ENCODE data around the gene ATAD3A.
"Not testable (repeated sequence)": the region's sequence is repeated elsewhere in the genome, so short reads cannot be mapped to it uniquely, and the experiment has no call there.

The ATAD3A gene

DNA sequence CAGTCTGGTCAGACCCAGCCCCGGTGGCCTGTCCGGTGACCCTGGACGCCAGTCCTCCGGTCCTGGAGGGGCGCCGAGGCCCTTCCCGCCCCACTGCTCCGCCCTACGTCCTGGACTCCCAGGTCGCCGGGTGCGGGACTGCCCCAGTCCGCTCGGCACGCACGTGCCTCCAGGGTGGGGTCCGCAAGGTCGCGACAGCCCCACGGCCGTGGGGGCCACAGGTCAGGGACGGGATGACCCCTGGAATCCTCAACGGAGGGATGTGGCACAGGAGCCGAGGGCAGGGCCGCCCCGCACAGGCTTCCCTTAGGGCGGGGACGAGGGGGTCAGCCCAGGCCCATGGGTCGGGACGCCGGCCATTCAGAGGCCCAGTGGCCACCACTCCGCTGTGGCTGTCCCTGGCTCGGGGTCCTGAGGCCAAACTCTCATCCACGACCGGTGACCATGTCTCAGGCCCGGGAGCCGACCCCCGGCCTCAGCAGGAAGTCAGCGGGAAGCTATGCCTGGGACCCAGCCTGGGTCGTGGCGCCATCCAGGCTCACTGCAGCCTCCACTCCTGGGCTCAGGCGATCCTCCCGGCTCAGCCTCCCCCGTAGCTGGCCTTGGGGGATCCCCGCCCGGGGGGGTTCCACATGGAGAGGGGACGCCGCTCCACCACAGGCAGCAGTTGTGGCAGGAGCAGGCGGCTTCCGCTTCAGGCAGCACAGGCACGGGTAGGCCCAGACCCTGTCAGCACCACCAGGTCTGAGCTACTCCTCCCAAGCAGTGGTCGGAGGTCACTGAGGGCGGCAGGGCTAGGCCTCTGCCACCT is 29.1 kb downstream of the ATAD3A start:
- DNase-seq = no peak

DNA sequence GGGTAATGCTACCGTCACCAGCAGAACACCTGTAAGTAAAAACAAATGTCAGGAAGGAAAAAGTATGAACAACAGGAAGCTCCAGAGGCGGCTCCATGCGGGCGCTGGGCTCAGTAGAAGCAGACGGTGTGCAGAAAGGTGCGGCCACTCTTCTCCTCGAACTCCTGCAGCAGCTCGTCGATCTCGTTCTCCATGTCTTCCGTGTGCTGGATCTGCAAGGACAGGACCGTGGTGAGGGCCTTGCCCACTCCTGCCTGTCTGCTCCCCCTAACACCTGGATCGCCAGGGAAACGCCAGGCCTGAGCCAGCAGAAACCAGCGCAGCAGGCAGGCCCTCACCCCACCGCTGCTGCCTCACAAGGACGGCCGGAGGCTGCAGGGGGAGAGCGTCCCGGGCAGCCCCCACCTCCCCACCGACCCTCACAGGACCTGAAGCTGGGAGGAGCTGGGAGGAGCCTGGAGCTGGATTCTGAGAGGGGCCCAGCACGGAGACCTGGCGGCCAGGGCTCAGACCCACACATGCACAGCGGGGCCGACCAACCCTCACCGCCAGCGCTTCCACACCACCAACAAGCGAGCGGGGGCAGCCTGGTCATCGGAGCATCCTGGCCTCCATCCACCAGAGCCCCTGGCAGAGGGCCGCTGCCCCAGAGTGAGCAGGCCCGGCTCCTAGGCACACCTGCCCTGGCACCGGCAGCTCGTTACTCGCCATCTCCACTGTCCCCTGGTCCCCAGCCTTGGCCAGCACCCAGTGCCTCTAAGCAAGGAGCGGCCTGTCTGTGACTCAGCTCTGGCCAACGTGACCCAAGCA is 30.2 kb downstream of the ATAD3A start:
- DNase-seq = no peak

DNA sequence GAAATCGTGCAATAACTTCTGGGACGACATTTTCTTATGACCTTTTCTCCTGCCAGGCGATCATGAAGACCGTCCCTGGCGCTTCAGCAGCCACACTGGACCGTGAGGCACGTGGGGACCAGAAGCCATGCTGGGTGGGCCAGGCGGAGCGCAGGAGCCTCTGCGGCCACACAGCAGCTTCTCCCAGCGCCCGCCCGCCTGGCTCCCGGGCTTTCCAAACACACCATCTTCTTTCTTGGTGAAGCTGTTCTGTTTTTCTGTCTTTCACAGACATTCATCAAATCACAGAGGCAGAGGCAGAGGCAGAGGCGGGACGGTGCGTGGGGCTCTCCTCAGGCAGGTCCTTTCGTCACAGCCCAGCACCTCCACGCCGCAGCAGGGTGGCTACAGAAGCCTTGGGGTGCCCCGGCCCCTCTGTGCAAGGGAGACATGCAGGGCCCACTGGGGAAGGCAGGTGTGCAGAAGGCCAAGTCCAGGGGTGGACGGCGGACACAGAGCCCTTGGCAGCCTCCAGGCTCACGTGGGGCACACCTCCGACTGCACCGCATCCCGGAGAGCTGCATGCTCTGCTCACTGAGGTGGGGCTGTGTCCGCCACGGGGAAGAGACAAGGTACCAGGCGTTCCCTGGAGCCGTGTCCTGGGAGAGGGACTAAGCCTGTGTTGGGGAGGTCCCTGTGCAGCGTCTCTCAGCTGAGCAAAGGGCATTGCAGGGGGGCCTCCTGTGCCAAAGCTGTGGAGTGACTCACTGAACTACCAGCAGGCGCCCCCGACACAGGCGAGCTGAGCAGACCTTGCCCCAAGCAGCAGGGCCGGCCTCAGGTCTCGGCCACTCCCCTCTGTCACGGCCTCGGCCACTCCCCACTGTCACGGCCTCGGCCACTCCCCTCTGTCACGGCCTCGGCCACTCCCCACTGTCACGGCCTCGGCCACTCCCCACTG is 31.1 kb downstream of the ATAD3A start:
- no peak for DNase-seq

DNA sequence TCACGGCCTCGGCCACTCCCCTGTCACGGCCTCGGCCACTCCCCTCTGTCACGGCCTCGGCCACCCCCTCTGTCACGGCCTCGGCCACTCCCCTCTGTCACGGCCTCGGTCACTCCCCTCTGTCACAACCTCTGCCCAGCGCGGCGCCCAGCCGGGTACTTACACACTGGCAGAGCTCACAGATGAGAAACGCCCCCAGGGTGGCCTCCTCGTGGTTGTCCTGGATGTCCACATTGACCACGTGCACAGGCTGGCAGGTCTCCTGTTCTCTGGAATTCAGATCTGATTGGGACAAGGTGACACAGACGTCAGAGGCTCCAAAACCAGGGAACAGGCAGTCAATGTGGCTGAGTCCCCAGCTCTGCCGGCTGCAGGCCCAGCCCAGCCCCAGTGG is 31.7 kb downstream of the ATAD3A start:
- no peak for DNase-seq

DNA sequence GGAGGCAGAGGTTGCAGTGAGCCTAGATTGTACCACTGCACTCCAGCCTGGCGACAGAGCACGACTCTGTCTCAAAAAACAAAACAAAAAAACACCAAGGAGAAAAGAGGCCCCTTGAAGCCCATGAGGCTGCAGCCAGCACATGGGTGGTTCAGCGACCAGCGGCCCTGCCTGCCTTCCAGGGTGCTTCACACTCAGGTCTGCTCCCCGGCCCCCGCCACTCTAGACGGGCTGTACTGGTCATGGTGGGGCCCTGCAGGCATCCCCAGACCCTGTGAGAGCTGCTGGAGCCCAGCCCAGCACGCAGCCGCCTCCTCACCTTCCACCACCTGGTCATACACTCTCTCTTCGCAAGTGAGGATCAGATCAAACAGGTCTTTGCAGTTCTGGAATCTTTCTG is 32.6 kb downstream of the ATAD3A start:
- DNase-seq = no peak

DNA sequence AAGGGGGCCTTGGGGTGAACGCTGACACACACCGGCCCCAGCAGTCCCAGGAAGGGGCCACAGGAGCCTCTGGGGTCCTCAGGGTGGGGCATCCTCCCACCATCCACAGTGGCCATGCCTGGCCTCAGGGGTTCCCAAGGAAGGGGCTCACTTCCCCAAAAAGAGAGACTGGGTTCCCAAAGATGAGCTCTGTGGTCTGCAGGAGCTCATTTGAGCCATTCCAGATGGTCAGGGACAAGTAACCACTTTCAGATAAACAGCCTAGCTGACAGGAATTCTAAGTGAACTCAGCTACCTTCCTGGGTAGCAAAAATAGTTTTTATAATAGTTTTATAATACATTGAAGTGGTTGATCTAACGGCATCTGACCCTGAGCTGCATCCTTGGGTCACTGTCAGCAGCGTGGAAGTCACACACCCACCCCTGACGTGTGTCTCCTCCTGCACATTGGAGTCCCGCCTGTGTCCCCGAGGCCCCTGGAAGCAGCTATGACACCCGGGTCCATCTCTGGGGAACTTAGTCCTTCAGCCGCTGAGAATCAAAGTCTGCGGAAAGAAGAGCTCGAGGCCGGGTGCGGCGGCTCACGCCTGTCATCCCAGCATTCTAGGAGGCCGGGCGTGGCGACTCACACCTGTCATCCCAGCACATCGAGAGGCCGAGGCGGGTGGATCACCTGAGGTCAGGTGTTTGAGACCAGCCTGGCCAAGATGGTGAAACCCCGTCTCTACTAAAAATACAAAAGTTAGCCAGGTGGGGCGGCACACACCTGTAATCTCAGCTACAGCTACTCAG is 34.2 kb downstream of the ATAD3A start:
- DNase-seq = no peak

GRCh38 chr1:1547011-1547410 is 35.0 kb downstream of the ATAD3A start:
- DNase-seq = no peak

DNA sequence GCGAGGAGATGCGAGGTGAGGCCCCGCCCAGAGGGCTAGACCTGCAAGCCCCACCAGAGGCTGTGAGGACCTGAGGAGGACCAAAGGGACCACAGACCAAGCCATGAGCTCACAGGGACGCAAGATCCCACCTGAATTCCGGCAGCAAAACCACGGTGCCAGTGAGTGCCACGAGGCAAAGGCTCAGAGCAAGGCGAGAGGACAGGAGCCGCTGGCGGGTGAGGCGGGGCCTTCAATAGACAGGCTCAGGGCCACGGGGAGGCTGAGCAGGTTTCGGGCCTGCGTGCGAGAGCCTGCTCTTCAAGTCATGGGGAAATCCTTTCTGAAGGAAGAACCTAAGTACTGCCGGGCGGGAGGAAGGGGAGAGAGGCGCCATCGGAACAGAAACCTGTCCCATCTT is 35.5 kb downstream of the ATAD3A start:
- no peak for DNase-seq

- no peak for DNase-seq
These were observed 36.6 kb downstream of the ATAD3A start for GRCh38 chr1:1548591-1548990.

DNA sequence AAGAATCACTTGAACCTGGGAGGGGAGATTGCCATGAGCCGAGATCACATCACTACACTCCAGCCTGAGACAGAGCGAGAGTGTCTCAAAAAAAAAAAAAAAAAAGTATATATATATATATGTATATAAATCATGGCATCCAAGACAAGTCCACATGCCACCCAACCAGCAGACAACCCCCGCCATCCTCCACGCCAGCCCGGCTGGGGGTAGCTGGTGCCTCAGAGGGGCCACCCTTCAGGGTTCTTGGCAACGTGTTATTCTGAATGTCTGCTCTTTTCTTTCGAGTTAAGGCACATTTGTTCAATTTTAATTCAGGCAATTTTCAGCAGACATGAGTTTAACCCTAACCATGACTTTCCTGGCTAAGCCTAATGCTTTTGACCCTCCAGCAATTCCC is 38.1 kb downstream of the ATAD3A start:
- DNase-seq = no peak

DNA sequence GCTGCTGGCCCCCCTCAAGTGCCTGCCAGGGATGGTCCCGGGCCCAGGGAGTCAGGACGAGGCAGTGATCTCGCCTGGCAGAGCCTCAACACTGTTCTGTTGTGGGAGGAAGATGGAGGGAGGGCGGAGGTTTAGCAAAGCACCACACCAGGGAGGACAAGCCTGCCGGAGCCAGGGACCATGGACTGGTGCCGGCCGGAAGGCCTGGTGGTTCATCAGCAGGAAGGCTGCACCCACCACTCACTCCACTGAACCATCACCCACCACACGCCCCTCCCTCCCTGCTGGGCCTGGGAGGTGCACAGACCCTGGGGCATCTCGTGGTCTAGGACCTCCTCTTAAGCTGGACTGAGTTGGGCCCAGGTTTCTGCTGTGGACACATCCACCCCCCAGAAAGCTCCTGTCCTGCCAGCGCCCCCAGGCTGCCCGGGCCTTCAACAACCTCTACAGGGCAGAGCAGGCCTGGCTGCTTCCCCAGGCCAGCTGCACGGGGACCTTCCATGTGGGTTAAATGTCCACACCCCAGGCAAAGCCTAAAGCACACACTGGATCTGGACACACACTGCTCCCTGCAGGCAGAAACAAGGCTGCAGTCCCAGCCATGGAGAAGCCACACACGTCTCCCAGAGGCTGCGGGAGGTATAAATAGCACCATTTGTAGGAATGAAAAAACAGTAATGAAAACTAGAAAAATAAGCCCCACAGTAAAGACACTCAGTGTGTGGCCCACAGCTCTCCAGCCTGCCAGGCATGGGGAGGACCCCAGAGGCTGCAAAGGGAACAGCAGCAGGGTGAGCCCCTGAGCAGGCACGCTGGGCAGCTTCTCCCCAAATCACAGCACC is 38.9 kb downstream of the ATAD3A start:
- DNase-seq = no peak

- no peak for DNase-seq
These were observed 39.7 kb downstream of the ATAD3A start for GRCh38 chr1:1551524-1552262.

GRCh38 chr1:1552263-1552639 is 40.3 kb downstream of the ATAD3A start:
- DNase-seq = no peak

DNA sequence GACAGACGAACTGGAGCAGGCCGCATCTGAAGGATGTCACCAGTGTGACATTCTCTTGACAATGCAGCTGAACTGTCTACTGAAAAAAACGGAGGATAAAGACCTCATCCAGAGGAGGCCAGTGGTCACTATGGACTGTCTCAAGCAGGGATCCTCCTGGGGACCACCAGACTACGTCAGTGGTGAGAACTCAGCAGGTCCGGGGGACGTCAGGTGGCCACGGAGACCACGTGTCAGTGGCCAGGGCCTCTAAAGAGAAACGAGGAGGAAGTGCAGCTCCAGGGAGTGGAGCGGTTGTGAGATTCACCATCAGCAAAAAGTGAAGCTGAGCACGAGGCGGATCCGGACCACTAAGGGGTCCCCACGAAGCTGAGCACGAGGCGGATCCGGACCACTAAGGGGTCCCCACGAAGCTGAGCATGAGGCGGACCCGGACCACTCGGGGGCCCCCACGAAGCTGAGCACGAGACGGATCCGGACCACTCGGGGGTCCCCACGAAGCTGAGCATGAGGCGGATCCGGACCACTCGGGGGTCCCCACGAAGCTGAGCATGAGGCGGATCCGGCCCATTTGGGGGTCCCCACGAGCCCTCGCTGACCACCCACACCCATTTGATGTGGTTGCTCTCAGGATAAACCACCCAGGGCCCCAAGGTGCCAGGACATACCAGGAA is 42.0 kb downstream of the ATAD3A start:
- no peak for DNase-seq

GRCh38 chr1:1554550-1554925 is 42.6 kb downstream of the ATAD3A start:
- no peak for DNase-seq

GRCh38 chr1:1554926-1555915 is 43.3 kb downstream of the ATAD3A start:
- no peak for DNase-seq

GRCh38 chr1:1556505-1556904 is 44.5 kb downstream of the ATAD3A start:
- no peak for DNase-seq

DNA sequence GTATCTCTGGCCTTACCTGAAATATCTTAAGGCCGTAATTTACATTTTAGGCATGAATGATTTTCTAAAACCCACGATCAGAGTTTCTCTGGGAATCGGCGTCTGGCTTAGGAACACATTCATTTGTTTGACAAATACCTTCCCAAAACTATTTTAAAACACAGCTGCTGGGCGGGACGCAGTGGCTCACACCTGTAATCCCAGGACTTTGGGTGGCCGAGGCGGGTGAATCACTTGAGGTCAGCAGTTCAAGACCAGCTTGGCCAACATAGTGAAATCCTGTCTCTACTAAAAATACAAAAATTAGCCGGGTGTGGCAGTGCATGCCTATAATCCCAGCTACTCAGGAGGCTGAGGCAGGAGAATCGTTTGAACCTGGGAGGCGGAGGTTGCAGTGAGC is 45.0 kb downstream of the ATAD3A start:
- not testable (repeated sequence) for DNase-seq

DNA sequence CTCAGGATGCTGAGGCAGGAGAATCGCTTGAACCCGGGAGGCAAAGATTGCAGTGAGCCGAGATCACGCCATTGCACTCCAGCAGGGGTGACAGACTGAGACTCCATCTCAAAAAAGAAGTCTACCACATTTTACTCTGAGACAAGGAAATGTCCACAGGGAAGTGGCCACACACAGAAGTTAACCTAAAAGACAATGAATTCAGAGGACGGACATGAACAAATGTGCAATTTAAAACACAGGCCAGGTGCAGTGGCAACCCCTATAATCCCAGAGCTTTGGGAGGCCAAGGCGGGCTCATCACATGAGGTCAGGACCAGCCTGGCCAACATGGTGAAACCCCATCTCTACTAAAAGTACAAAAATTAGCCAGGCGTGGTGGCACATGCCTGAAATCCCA is 45.7 kb downstream of the ATAD3A start:
- not testable (repeated sequence) for DNase-seq
